Activated CD8-positive, alpha-beta memory T cell treated with anti-CD3 and anti-CD28 coated beads, Interleukin-2, amount 50 U/mL, for 4 hours (primary cell): ENCODE data around the gene ANKRD13C.
"Not testable (repeated sequence)": the region's sequence is repeated elsewhere in the genome, so short reads cannot be mapped to it uniquely, and the experiment has no call there.

ENCODE experiments used
- DNase-seq: peaks from one replicate; pipeline ENCODE4 v3.0.0-alpha.2; 2020

ANKRD13C gene

GRCh38 chr1:70355920-70356319 is 1.4 kb upstream of the ANKRD13C start:
- no peak for DNase-seq

GRCh38 chr1:70355111-70355407 is 537 bp upstream of the ANKRD13C start:
- DNase-seq: no peak

DNA sequence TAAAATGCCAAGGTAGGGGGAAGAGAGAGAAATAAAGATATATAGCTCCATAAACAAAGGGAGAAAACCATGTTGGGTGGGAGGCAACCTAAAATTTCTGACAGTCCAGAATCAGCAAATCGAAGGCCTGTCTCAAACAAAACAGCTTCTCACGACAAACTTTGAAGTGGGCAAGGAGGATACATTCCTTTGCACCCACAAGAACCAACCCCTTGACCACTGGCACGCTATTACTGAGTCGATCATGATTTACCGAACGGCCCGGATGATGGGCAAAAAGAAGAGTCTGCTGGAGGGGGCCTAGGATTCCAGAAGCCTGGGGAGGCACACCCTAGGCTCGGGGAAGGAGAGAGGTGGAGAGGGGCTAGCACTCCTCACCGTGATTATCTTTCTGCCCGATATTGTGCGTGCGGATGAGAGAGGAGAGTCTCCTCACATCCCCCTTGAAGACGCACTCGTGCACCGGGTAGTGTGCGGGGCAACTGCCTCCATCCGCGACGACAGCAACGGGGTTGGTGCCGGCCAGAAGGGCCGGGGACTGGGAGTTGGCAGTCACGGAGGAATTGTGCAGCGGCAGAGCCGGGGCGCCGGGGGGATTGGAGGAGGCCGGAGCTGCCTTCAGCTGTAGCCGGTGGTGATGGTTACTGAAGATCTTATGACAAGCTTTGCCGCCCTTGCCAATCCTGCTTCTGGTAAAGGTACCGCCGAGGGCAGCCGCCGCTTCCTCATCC is 756 bp downstream of the ANKRD13C start:
- DNase-seq: peak; percentile 28

GRCh38 chr1:70353044-70353443 is 1.5 kb downstream of the ANKRD13C start:
- no peak for DNase-seq

DNA sequence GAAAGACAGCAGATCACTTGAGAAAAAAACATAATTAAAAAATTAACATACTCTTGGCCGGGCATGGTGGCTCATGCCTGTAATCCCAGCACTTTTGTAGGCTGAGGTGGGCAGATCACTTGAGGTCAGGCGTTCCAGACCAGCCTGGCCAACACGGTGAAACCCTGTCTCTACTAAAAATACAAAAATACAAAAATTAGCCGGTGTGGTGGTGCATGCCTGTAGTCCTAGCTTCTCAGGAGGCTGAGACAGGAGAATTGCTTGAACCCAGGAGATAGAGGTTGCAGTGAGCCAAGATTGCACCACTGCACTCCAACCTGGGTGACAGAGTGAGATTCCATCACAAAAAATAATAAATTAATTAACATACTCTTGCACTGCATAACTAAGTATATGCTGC is 4.7 kb downstream of the ANKRD13C start:
- not testable (repeated sequence) for DNase-seq

DNA sequence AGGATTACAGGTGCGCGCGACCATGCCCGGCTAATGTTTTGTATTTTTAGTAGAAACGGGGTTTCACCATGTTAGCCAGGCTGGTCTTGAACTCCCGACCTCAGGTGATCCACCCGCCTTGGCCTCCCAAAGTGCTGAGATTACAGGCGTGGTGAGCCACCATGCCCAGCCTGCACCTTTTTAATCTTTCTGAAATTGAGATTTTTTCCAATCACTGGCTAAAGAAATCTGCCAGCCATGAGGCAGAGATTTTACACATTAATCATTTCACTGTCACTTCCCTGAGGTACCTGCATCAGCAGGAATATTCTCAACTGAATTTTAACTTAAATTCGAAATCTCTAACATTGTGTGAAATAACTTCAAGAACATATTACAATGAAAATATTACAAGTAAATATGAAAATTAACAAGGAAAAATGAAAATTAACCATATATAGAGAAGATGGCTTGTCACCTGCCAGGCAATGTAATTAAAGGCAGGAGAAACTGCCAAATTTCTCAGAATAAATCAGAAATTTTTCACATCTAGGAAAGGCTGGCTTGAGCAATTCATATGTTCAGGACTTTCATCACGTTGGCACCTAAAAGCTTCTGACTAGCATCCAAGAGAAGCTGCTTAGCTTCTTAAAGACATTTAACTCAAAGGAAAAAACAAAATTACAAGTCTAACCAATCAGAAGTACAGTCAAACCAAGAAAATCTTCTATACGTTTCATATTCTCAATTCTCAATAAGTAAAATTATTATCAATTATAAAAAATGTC is 5.9 kb downstream of the ANKRD13C start:
- DNase-seq: no peak

GRCh38 chr1:70339644-70340043 is 14.9 kb downstream of the ANKRD13C start:
- DNase-seq: not testable (repeated sequence)

- no peak for DNase-seq
Measured at GRCh38 chr1:70336050-70336449, 18.5 kb downstream of the ANKRD13C start.

DNA sequence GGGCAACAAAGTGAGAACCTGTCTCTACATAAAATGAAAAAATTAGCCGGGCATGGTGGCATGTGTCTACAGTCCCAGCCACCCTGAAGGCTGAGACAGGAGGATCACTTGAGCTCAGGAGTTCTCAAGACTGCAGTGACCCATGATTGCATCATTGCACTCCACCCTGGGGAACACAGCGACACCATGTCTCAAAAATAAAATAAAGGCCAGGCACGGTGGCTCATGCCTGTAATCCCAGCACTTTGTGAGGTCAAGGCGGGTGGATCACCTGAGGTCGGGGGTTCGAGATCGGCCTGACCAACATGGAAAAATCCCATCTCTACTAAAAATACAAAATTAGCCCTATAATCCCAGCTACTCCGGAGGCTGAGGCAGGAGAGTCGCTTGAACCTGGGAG is 20.1 kb downstream of the ANKRD13C start:
- no peak for DNase-seq

GRCh38 chr1:70333245-70333644 is 21.3 kb downstream of the ANKRD13C start:
- DNase-seq: no peak

DNA sequence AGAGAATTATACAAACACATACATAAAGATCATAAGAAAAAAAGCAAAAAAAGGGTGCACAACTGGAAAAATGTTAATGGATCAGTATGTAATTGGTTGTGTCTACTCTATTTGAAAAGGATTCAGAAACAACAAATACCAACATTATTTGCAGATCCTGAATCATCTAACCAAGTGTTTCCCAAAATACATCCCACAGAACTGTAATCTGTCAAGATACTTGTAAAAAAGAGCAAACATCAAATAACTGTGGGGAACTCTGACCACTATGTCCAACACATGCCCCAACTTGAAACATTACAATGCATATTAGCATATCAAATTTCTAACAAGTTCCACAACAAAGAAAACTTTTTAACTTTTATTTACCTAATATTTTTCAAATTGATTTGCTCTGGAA is 22.6 kb downstream of the ANKRD13C start:
- DNase-seq: no peak

DNA sequence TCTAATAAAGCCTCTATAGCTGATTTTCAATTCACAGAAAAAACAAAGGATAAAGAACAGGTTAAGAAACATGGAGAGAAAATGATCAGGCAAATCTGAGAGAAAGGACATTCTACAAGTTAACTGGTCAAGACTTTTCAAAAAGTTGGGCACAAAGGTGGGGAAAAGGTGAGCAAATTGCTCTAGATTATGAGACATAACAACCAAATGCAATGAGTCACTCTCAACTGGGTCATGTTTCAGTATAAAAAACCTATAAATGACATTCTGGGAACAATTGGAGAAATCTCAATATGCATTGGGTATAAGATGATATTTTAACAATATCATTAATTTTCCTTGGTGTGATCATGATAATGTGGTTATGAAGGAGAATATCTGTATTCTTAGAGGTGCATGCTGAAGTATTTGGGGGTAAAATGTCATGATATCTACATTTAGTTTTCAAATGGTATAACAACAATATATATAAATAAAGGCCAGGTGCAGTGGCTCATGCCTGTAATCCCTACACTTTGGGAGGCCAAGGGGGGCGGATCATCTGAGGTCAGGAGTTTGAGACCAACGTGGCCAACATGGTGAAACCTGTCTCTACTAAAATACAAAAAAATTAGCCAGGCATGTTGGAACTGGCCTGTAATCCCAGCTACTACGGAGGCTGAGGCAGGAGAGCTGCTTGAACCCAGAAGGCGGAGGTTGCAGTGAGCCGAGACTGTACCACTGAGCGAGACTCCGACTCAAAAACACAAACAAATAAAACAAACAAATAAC is 27.0 kb downstream of the ANKRD13C start:
- no peak for DNase-seq

GRCh38 chr1:70324683-70325082 is 29.8 kb downstream of the ANKRD13C start:
- no peak for DNase-seq

- DNase-seq: no peak
Measured at GRCh38 chr1:70319750-70320149, 34.8 kb downstream of the ANKRD13C start.

- no peak for DNase-seq
Measured at GRCh38 chr1:70318191-70318590, 36.3 kb downstream of the ANKRD13C start.

DNA sequence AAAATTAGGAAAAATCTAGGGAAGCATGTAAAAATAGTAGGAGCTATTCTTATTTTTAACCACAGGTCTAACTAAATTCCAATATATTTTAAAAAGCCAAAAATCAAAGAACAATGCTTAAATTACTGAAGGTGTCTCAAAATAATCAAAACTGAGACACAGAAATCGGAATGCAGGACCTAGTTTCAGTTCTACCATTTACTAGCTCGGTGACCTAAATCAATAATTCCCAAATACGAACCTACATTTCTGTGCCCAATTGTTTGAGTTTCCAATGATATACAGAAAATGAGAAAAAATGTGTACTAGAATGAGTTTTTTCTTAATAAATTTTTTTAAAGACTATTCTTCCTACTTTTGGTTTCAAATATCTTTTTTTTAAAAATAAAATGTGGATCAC is 37.4 kb downstream of the ANKRD13C start:
- DNase-seq: no peak

DNA sequence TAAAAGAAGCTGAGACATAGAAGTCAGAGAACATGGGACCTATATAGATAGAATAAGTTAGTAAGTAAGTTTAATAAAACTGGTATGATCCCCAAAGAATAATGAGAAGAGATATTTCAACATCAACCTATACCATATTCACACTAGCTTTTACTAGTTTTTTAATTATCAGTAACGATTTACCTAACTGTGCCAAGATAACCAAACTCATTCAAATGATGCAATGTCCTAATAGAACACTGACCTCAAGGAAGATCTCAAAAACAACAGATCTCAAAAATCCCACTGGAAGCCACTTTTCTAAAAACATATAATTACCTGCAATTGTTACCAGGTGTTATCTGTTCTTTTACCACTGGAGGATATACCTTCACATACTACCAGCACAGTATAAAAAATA is 38.7 kb downstream of the ANKRD13C start:
- no peak for DNase-seq

DNA sequence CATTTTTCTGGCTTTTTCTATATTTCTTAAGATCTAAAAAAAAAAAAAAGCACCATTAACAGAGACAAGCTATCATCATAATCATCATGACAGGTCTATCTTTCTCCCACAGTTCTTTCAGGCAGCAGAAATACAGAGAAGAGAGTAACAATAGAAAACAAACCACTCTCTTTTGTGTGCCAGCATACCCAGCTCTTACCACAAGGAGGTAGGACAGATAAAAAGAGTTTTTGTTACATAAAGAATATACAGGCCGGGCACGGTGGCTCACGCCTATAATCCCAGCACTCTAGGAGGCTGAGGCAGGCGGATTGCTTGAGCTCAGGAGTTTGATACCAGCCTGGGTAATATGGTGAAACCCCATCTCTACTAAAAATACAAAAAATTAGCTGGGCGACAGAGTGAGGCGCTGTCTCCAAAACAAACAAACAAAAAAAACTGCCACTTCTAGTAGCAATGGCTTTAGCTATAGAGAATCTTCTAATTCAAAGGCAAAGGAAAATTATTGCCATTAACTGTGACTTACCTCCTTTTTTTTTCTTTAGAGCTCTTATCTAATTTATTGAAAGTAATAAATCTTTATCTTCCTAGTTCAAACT is 39.7 kb downstream of the ANKRD13C start:
- DNase-seq: no peak

DNA sequence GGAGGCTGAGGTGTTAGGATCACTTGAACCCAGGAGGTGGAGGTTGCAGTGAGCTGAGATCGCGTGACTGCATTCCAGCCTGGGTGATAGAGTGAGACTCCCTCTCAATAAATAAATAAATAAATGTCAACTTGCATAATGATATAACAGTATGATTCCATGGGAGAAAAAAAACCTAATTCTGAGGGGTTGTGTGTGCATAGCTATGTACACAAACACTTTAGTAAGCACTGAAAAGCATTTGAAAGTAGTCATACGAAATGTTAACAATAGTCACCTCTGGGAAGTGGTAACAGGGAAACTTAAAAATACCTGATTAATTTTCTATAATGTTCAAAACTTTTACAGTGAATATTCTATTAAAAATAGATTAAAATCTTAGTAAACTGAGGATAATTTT is 43.2 kb downstream of the ANKRD13C start:
- no peak for DNase-seq

DNA sequence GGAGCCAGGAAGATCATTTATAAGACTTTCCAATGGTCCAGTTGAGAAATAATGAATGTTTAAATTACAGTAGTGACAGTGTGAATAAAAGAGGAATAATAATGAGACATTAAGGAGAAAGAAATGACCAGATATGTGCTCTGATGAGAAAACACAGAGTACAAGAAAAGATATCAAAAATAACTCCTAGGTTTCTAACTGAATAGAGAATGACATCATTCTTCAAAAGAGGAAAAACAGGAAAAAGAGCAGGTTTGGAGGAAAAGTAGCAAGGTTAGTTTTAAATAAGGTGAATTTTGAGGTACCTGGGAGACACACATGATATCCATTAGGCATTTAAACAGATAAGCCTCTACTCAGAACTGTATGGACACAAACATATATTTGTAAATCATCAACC is 55.0 kb downstream of the ANKRD13C start:
- DNase-seq: no peak

DNA sequence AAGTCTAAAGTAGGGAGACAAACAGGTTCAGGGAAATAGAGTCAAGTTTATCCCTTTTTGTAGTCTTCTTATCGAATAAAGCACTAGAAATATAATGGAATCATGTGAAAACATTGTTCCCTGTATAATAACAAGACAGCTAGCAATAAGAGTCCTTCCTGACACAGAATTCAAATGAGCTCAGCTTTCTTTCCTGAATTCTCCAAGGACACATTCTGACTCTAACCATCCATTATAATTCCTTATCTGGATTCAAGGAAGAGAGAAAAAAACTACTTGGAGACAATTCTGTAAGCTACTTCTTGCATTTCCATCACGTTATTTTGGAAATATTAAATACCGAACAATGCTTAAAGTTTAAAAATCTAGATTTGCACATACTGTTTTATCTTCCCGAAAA is 58.8 kb downstream of the ANKRD13C start:
- DNase-seq: no peak

GRCh38 chr1:70293186-70293843 is 61.2 kb downstream of the ANKRD13C start:
- DNase-seq: no peak

DNA sequence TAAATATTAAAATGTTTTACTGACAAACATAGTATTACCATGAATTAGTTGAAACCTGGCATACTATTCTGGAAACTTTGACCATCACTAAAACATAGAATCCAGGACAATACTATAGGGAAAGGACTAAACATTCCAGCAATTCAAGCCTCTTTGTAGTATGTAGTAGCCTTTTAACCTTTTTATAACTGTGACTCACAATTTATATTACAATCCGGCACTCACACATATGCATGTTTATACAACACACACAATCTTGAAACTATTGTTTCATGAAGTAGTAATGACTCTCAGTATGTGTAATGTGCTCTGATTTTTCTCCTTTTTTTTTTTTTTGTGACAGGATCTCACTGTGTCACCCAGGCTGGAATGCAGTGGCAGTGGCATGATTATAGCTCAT is 64.3 kb downstream of the ANKRD13C start:
- no peak for DNase-seq
